Osteocyte (in vitro differentiated cells): Measurements from ENCODE around the gene NFIA. TPM values are rescaled to one million over a fixed set of nuclear protein-coding genes. Genes with fewer than 3 reads are reported as not detected.

Experiments used
- DNase-seq: peaks from one replicate; pipeline ENCODE4 v3.0.0; 2021; ENCODE audit warnings: mixed read lengths; ENCODE audit not compliant: unreplicated experiment; ENCODE audit errors: extremely low spot score
- H3K27ac Mint-ChIP-seq: one replicate; pipeline ENCODE4 v1.8.0; 2021; ENCODE audit warnings: mild to moderate bottlenecking, mixed read lengths; ENCODE audit not compliant: unreplicated experiment
- H3K27me3 Mint-ChIP-seq: one replicate; pipeline ENCODE4 v1.8.0; 2021; ENCODE audit warnings: mixed read lengths; ENCODE audit not compliant: unreplicated experiment
- H3K36me3 Mint-ChIP-seq: one replicate; pipeline ENCODE4 v1.8.0; 2021; ENCODE audit warnings: mixed read lengths; ENCODE audit not compliant: unreplicated experiment
- H3K4me1 Mint-ChIP-seq: one replicate; pipeline ENCODE4 v1.8.0; 2021; ENCODE audit warnings: mixed read lengths; ENCODE audit not compliant: unreplicated experiment
- H3K4me3 Mint-ChIP-seq: one replicate; pipeline ENCODE4 v1.8.0; 2021; ENCODE audit warnings: mild to moderate bottlenecking, moderate library complexity, mixed read lengths; ENCODE audit not compliant: unreplicated experiment
- H3K9me3 Mint-ChIP-seq: one replicate; pipeline ENCODE4 v1.8.0; 2021; ENCODE audit warnings: mixed read lengths; ENCODE audit not compliant: unreplicated experiment
- total RNA-seq: library from RNA; stranded (reverse); gene quantifications from 2 replicates; pipeline ENCODE4 v1.2.1, GENCODE V29; 2021
- TF ChIP-seq, protein P1 (sequence below): fragments of 200-600 bp; sonication (generic); IDR thresholded peaks from 2 replicates; pipeline ENCODE4 v1.5.0; 2021; ENCODE audit warnings: antibody characterized with exemption, mild to moderate bottlenecking, moderate library complexity

The NFIA gene
- total RNA-seq, 1 donor from 2014 or later = 46.7 TPM

DNA sequence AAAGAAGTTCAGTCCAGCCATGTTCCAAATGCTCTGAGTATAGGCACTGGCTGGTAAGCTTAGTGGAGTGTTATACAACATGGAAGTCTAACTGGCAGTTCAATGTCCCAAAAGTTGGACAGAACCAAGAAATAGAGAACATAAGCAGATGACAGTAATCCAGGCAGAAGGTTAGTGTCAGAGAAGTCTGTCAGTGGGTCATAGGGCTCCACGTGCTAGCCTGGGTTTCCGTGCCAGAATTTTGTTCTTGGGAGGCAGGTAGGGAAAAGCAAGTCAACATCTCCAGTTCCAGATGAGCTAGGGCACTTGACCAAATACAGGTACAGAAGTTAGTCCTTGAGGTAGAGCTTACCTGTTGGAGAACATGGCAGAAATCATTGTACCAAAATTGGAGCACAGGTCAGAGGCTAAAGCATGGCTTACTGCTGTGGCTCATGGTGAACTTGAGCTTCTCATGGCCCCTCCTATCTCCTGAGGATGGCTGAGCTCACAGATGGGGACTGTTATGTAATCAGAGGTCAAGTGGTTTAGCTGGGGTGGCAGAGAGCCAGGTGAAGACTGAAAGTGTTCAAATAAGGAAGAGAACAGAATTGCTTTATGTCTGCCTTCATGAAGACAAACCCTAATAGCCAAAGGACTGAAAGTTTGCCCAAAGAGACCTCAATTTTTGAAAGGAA is 170.8 kb downstream of the NFIA start:
- Mint-ChIP-seq H3K4me3 (no peak overlapping the region), H3K4me1 (peaks cover 57% of the 10 kb centered on the region), H3K27me3 (no peaks in the 10 kb centered on the region), H3K27ac (no peak overlapping the region), H3K36me3 (peaks cover 1% of the 10 kb centered on the region), H3K9me3 (no peaks in the 10 kb centered on the region)
- TF ChIP-seq, protein P1, sequence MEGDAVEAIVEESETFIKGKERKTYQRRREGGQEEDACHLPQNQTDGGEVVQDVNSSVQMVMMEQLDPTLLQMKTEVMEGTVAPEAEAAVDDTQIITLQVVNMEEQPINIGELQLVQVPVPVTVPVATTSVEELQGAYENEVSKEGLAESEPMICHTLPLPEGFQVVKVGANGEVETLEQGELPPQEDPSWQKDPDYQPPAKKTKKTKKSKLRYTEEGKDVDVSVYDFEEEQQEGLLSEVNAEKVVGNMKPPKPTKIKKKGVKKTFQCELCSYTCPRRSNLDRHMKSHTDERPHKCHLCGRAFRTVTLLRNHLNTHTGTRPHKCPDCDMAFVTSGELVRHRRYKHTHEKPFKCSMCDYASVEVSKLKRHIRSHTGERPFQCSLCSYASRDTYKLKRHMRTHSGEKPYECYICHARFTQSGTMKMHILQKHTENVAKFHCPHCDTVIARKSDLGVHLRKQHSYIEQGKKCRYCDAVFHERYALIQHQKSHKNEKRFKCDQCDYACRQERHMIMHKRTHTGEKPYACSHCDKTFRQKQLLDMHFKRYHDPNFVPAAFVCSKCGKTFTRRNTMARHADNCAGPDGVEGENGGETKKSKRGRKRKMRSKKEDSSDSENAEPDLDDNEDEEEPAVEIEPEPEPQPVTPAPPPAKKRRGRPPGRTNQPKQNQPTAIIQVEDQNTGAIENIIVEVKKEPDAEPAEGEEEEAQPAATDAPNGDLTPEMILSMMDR = no peak
- no peak for DNase-seq

DNA sequence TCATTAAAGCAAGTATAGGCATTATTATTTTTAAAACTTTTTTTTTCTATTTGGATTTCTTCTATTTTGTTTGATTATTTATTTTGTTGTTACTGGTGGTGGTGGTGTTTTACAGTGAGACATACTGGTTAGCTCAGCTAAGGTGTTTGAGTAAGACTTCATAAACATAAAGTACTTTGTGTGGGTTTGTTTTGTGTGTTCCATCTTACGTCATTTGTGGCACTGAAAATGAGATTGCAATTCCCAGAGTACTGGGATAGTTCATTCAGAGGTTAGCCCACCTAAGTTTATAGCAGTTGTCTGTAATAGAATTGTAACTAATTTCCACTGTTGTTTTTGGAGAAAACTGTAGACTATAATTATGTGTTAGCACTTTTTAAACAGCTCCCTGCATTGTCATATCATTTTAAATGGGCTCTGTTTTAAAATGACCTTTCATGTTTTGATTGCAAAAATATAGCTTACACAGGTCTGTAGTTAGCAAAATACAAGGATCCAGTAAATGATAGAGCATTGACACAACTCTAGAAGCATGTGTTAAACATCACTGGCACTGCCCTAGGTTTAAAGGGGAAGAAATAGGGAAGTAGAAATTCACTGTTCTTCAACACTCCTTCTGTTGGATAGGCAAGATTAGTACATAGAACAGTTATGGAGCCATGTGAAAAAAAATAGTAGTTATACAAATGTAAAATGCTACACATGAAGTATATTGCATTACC is 171.7 kb downstream of the NFIA start:
- Mint-ChIP-seq H3K4me3 (peak overlapping the region; percentile 78), H3K27ac (peak overlapping the region; percentile 94), H3K27me3 (no peaks in the 10 kb centered on the region), H3K36me3 (peaks cover 1% of the 10 kb centered on the region), H3K4me1 (peaks cover 56% of the 10 kb centered on the region), H3K9me3 (no peaks in the 10 kb centered on the region)
- DNase-seq = no peak
- TF ChIP-seq, protein P1 = no peak

DNA sequence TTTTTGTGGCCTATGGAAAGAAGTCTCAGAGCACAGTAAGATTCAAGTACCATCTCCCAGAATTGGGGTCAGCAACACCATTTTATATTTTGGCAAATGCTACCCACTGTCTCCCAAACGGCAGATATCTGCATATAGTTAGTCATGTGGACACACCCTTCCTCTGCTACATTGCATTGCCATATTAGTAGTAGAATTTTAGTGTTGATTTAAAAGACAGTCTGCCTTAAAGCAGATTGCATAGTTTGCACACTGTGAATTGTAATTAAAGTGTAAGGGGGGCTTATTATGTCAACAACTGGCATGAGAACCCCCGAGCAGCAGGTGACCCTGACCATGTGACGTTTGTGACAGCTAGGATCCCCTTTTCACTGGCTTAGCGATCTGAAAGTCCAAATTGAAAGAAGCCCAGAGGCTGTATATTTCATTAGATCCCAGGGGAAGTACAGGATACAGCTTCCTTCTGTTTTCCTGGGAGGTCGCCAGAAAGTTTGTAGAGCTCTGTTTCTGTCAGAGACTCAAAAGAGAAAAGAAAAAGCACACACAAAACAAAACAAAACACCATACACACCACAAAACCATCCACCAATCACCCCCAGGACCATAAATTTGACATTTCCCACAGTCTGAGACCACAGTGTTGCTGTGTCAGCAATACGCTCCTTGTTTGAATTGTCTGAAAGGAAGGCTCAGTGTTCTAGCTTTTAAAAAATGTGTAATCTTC is 172.4 kb downstream of the NFIA start:
- H3K27ac Mint-ChIP-seq = peak overlapping the region; percentile 94
- H3K9me3 Mint-ChIP-seq = no peaks in the 10 kb centered on the region
- TF ChIP-seq, protein P1 = no peak
- no peaks in the 10 kb centered on the region for H3K27me3 Mint-ChIP-seq
- H3K4me3 Mint-ChIP-seq = peak overlapping the region; percentile 78
- H3K4me1 Mint-ChIP-seq = peaks cover 52% of the 10 kb centered on the region
- DNase-seq = no peak
- peaks cover 1% of the 10 kb centered on the region for H3K36me3 Mint-ChIP-seq

DNA sequence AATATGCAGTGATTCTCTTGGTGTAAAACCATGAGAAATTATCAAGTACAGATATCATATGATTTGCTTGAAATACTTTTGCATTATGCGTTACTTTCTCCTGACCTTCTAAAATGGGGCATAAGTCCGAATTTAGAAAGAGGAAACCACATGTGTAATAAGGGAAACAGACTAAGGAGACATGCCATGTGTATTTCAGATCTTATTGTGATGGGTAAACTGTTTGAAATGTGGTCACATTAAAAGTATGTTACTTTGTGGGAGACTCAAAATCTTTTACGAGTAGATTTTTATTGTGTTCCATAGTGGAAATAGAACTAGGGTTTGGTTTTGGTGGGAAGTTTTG is 173.0 kb downstream of the NFIA start:
- peaks cover 46% of the 10 kb centered on the region for H3K4me1 Mint-ChIP-seq
- H3K36me3 Mint-ChIP-seq = peaks cover 1% of the 10 kb centered on the region
- no peaks in the 10 kb centered on the region for H3K27me3 Mint-ChIP-seq
- TF ChIP-seq, protein P1 = no peak
- DNase-seq = no peak
- peak overlapping the region; percentile 78 for H3K4me3 Mint-ChIP-seq
- H3K9me3 Mint-ChIP-seq = no peaks in the 10 kb centered on the region
- H3K27ac Mint-ChIP-seq = peak overlapping the region; percentile 94
